GM03348 (cell line): ENCODE data around the gene GADD45G.
A peak's percentile ranks its signal among the peaks of the same experiment; 100 is the strongest.

Source experiments
- DNase-seq: peaks from one replicate; pipeline ENCODE4 v3.0.0; 2012; ENCODE audit warnings: low spot score

Gene GADD45G

GRCh38 chr9:89592963-89593726 lies 11.7 kb upstream of the GADD45G start:
- no peak for DNase-seq

- DNase-seq, result peak; percentile 51
Observed at GRCh38 chr9:89593727-89594427, 10.9 kb upstream of the GADD45G start.

GRCh38 chr9:89594811-89595550 lies 9.8 kb upstream of the GADD45G start:
- no peak for DNase-seq

GRCh38 chr9:89595646-89596045 lies 9.2 kb upstream of the GADD45G start:
- no peak for DNase-seq

- no peak for DNase-seq
Observed at GRCh38 chr9:89596937-89597555, 7.8 kb upstream of the GADD45G start.

GRCh38 chr9:89597711-89598362 lies 7.0 kb upstream of the GADD45G start:
- DNase-seq, result peak; percentile 77

GRCh38 chr9:89598363-89598713 lies 6.5 kb upstream of the GADD45G start:
- no peak for DNase-seq

GRCh38 chr9:89598926-89599325 lies 5.9 kb upstream of the GADD45G start:
- no peak for DNase-seq

- DNase-seq, result no peak
Observed at GRCh38 chr9:89600831-89601230, 4.0 kb upstream of the GADD45G start.

- no peak for DNase-seq
Observed at GRCh38 chr9:89601306-89601705, 3.5 kb upstream of the GADD45G start.

- DNase-seq, result no peak
Observed at GRCh38 chr9:89601856-89602562, 2.8 kb upstream of the GADD45G start.

GRCh38 chr9:89602978-89603766 lies 1.6 kb upstream of the GADD45G start:
- DNase-seq, result peak; percentile 84

GRCh38 chr9:89603767-89604665 lies 796 bp upstream of the GADD45G start:
- no peak for DNase-seq

GRCh38 chr9:89605465-89606048 lies 745 bp downstream of the GADD45G start:
- no peak for DNase-seq

GRCh38 chr9:89606049-89606623 lies 1.3 kb downstream of the GADD45G start:
- no peak for DNase-seq

GRCh38 chr9:89606624-89607311 lies 2.0 kb downstream of the GADD45G start:
- DNase-seq, result no peak

GRCh38 chr9:89608641-89609335 lies 4.0 kb downstream of the GADD45G start:
- DNase-seq, result no peak
